ENCODE measurements around the gene TRPV2.

DNA sequence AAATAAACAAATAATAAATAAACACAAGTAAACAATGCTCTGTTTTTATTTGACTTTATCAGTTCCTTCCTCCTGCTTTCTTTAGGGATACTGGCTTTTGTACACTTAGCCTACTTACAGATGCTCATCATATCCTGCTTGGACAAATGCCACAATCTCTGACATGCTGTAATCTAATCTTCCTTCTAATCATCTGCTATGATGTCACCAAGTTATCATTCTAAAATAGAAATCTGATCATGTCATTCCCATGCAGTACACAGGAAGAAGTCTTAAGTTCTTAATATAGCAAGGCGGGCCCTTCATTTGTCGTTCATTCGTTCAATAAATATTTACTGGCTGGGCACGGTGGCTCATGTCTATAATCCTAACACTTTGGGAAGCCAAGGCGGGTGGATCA, 43.6 kb upstream of the TRPV2 start:
- TF ChIP-seq, protein P1, sequence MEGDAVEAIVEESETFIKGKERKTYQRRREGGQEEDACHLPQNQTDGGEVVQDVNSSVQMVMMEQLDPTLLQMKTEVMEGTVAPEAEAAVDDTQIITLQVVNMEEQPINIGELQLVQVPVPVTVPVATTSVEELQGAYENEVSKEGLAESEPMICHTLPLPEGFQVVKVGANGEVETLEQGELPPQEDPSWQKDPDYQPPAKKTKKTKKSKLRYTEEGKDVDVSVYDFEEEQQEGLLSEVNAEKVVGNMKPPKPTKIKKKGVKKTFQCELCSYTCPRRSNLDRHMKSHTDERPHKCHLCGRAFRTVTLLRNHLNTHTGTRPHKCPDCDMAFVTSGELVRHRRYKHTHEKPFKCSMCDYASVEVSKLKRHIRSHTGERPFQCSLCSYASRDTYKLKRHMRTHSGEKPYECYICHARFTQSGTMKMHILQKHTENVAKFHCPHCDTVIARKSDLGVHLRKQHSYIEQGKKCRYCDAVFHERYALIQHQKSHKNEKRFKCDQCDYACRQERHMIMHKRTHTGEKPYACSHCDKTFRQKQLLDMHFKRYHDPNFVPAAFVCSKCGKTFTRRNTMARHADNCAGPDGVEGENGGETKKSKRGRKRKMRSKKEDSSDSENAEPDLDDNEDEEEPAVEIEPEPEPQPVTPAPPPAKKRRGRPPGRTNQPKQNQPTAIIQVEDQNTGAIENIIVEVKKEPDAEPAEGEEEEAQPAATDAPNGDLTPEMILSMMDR (conservative IDR thresholded peaks at IDR 0.05; ENCODE audit: low read depth in 2 of 2) = no peak
- TF ChIP-seq ZNF331 (CRISPR knock-in tag; IDR thresholded peaks at IDR 0.05; ENCODE audit: low read depth) = no peak
- TF ChIP-seq EZH2 (IDR thresholded peaks at IDR 0.05; ENCODE audit: low read depth, unreplicated experiment) = no peak
- TF ChIP-seq JUNB (IDR thresholded peaks at IDR 0.05; ENCODE audit: unreplicated experiment) = no peak
- TF ChIP-seq CREB1 (CRISPR knock-in tag; IDR thresholded peaks at IDR 0.05; ENCODE audit: low read depth) = no peak
- TF ChIP-seq POLR2AphosphoS5 (IDR thresholded peaks at IDR 0.05; ENCODE audit: low read depth) = no peak
- no peak for TF ChIP-seq EZH2phosphoT487 (IDR thresholded peaks at IDR 0.05; ENCODE audit: unreplicated experiment)
- TF ChIP-seq, protein P2, sequence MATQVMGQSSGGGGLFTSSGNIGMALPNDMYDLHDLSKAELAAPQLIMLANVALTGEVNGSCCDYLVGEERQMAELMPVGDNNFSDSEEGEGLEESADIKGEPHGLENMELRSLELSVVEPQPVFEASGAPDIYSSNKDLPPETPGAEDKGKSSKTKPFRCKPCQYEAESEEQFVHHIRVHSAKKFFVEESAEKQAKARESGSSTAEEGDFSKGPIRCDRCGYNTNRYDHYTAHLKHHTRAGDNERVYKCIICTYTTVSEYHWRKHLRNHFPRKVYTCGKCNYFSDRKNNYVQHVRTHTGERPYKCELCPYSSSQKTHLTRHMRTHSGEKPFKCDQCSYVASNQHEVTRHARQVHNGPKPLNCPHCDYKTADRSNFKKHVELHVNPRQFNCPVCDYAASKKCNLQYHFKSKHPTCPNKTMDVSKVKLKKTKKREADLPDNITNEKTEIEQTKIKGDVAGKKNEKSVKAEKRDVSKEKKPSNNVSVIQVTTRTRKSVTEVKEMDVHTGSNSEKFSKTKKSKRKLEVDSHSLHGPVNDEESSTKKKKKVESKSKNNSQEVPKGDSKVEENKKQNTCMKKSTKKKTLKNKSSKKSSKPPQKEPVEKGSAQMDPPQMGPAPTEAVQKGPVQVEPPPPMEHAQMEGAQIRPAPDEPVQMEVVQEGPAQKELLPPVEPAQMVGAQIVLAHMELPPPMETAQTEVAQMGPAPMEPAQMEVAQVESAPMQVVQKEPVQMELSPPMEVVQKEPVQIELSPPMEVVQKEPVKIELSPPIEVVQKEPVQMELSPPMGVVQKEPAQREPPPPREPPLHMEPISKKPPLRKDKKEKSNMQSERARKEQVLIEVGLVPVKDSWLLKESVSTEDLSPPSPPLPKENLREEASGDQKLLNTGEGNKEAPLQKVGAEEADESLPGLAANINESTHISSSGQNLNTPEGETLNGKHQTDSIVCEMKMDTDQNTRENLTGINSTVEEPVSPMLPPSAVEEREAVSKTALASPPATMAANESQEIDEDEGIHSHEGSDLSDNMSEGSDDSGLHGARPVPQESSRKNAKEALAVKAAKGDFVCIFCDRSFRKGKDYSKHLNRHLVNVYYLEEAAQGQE (IDR thresholded peaks at IDR 0.05; ENCODE audit: unreplicated experiment) = no peak
- TF ChIP-seq NANOG (IDR thresholded peaks at IDR 0.05; ENCODE audit: borderline replicate concordance) = no peak
- TF ChIP-seq, protein P3, sequence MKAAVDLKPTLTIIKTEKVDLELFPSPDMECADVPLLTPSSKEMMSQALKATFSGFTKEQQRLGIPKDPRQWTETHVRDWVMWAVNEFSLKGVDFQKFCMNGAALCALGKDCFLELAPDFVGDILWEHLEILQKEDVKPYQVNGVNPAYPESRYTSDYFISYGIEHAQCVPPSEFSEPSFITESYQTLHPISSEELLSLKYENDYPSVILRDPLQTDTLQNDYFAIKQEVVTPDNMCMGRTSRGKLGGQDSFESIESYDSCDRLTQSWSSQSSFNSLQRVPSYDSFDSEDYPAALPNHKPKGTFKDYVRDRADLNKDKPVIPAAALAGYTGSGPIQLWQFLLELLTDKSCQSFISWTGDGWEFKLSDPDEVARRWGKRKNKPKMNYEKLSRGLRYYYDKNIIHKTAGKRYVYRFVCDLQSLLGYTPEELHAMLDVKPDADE (IDR thresholded peaks at IDR 0.05) = no peak
- TF ChIP-seq ZNF114 (CRISPR knock-in tag; IDR thresholded peaks at IDR 0.05) = no peak
- TF ChIP-seq, protein P4, sequence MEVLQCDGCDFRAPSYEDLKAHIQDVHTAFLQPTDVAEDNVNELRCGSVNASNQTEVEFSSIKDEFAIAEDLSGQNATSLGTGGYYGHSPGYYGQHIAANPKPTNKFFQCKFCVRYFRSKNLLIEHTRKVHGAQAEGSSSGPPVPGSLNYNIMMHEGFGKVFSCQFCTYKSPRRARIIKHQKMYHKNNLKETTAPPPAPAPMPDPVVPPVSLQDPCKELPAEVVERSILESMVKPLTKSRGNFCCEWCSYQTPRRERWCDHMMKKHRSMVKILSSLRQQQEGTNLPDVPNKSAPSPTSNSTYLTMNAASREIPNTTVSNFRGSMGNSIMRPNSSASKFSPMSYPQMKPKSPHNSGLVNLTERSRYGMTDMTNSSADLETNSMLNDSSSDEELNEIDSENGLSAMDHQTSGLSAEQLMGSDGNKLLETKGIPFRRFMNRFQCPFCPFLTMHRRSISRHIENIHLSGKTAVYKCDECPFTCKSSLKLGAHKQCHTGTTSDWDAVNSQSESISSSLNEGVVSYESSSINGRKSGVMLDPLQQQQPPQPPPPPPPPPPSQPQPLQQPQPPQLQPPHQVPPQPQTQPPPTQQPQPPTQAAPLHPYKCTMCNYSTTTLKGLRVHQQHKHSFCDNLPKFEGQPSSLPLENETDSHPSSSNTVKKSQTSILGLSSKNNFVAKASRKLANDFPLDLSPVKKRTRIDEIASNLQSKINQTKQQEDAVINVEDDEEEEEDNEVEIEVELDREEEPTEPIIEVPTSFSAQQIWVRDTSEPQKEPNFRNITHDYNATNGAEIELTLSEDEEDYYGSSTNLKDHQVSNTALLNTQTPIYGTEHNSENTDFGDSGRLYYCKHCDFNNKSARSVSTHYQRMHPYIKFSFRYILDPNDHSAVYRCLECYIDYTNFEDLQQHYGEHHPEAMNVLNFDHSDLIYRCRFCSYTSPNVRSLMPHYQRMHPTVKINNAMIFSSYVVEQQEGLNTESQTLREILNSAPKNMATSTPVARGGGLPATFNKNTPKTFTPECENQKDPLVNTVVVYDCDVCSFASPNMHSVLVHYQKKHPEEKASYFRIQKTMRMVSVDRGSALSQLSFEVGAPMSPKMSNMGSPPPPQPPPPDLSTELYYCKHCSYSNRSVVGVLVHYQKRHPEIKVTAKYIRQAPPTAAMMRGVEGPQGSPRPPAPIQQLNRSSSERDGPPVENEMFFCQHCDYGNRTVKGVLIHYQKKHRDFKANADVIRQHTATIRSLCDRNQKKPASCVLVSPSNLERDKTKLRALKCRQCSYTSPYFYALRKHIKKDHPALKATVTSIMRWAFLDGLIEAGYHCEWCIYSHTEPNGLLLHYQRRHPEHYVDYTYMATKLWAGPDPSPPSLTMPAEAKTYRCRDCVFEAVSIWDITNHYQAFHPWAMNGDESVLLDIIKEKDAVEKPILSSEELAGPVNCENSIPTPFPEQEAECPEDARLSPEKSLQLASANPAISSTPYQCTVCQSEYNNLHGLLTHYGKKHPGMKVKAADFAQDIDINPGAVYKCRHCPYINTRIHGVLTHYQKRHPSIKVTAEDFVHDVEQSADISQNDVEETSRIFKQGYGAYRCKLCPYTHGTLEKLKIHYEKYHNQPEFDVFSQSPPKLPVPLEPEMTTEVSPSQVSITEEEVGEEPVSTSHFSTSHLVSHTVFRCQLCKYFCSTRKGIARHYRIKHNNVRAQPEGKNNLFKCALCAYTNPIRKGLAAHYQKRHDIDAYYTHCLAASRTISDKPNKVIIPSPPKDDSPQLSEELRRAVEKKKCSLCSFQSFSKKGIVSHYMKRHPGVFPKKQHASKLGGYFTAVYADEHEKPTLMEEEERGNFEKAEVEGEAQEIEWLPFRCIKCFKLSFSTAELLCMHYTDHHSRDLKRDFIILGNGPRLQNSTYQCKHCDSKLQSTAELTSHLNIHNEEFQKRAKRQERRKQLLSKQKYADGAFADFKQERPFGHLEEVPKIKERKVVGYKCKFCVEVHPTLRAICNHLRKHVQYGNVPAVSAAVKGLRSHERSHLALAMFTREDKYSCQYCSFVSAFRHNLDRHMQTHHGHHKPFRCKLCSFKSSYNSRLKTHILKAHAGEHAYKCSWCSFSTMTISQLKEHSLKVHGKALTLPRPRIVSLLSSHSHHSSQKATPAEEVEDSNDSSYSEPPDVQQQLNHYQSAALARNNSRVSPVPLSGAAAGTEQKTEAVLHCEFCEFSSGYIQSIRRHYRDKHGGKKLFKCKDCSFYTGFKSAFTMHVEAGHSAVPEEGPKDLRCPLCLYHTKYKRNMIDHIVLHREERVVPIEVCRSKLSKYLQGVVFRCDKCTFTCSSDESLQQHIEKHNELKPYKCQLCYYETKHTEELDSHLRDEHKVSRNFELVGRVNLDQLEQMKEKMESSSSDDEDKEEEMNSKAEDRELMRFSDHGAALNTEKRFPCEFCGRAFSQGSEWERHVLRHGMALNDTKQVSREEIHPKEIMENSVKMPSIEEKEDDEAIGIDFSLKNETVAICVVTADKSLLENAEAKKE (CRISPR knock-in tag; IDR thresholded peaks at IDR 0.05) = no peak

Data from GM23338 (cell line).